Esophagus muscularis mucosa (tissue), 3 donors: ENCODE measurements around the gene RTN4IP1.
"Not testable (repeated sequence)": the region's sequence is repeated elsewhere in the genome, so short reads cannot be mapped to it uniquely, and the experiment has no call there.

ENCODE experiments used
- CTCF ChIP-seq, 3 experiments: fragments of 200-600 bp in 2 of 3; fragments of 450-650 bp in 1 of 3; sonication (generic) in 2 of 3; IDR thresholded peaks; one replicate each; pipeline ENCODE4 v1.5.1; 2017 to 2019; ENCODE audit warnings: antibody characterized with exemption in 3 of 3, mild to moderate bottlenecking in 2 of 3, moderate library complexity in 1 of 3
- POLR2A ChIP-seq: fragments of 450-650 bp; IDR thresholded peaks from one replicate; pipeline ENCODE4 v1.6.1; 2017; ENCODE audit warnings: antibody characterized with exemption, moderate library complexity, mild to moderate bottlenecking, low read depth

GRCh38 chr6:106627760-106628159 is 1.5 kb downstream of the RTN4IP1 start:
- not testable (repeated sequence) for TF ChIP-seq POLR2A; CTCF (IDR thresholded peaks at IDR 0.05)
